Stimulated activated naive CD8-positive, alpha-beta T cell treated with anti-CD3 and anti-CD28 coated beads, Interleukin-15, Interleukin-2, amounts not matched to agents 100 ng/mL and 50 ng/mL, for 24 hours (primary cell): ENCODE data around the gene CYP27C1.

ENCODE experiments used
- H3K27ac Mint-ChIP-seq: one replicate; pipeline ENCODE4 v1.8.0; 2021; ENCODE audit warnings: mild to moderate bottlenecking, mixed read lengths
- H3K27me3 Mint-ChIP-seq: one replicate; pipeline ENCODE4 v1.8.0; 2021; ENCODE audit warnings: mixed read lengths
- H3K36me3 Mint-ChIP-seq: one replicate; pipeline ENCODE4 v1.8.0; 2021; ENCODE audit warnings: low read depth, mixed read lengths
- H3K4me1 Mint-ChIP-seq: one replicate; pipeline ENCODE4 v1.8.0; 2021; ENCODE audit warnings: low read depth, mixed read lengths
- H3K4me3 Mint-ChIP-seq: one replicate; pipeline ENCODE4 v1.8.0; 2021; ENCODE audit warnings: mild to moderate bottlenecking, mixed read lengths
- H3K9me3 Mint-ChIP-seq: one replicate; pipeline ENCODE4 v1.8.0; 2021; ENCODE audit warnings: mixed read lengths

Gene CYP27C1

DNA sequence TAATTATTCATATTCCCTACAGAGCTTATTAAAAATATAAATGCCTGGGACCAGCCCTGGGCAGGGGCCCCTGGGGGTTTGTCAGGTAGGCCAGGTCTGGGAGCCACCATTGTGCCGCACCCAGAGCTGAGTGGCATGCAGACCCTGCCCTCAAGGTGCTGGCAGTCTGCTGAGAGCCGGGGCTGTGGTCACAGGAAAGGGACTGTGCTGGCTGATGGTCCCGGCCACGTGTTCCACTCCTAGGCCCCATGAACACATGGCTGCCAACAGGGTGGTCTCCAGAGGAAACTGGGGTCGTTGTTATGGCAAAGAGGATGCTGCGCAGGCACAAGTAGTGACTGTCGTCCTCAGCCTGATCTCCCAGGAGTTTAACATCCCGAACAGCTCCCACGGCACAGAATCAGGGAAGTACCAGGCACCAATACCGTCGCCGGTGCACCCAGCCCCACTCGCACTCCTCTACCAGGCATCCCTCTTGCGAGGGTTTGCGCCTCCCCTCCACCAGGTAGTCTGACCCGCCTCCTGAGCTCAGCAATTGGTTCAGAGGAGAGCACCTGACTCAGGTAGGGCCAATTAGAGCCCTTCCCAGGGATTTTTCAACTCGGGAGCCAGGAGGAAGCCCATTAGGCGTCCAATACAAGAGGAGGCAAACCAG lies 73.9 kb downstream of the CYP27C1 start:
- H3K36me3 Mint-ChIP-seq: no peaks in the 10 kb centered on the region
- H3K27ac Mint-ChIP-seq: no peak overlapping the region
- H3K4me1 Mint-ChIP-seq: no peaks in the 10 kb centered on the region
- H3K27me3 Mint-ChIP-seq: no peaks in the 10 kb centered on the region
- H3K4me3 Mint-ChIP-seq: no peak overlapping the region
- H3K9me3 Mint-ChIP-seq: no peaks in the 10 kb centered on the region

DNA sequence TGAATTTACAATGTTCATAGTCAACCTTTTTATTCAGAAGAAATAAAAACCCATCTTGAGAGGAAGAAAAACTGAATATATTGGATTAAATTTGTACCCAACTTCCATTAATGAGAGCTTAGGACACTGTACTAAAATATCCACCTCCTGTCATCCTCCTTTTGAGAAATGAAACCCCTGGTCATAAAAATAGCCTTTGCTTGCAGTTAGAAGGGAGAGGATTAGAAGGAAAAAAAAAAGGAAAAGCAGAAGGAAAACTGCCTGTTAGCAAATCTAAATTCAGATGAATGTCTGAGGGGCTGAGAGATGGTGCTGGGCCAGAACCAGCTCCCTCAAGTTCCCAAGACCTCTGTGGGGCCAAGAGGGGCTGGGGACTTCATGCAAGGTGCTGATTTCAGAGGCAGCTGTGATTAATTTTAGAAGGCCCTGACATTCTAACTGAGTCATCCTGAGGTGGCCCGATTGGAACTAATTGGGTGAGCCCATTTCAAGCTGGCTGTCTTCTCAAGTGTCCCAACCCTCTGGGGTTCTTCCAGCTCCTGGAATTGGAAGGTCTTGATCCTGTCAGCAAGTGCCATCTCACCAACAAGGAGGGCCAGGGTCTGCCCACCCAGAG lies 74.7 kb downstream of the CYP27C1 start:
- no peaks in the 10 kb centered on the region for H3K4me1 Mint-ChIP-seq
- H3K27me3 Mint-ChIP-seq: no peaks in the 10 kb centered on the region
- H3K4me3 Mint-ChIP-seq: no peak overlapping the region
- no peak overlapping the region for H3K27ac Mint-ChIP-seq
- H3K36me3 Mint-ChIP-seq: no peaks in the 10 kb centered on the region
- no peaks in the 10 kb centered on the region for H3K9me3 Mint-ChIP-seq

- no peaks in the 10 kb centered on the region for H3K36me3 Mint-ChIP-seq
- no peak overlapping the region for H3K4me3 Mint-ChIP-seq
- H3K27ac Mint-ChIP-seq: no peak overlapping the region
- H3K27me3 Mint-ChIP-seq: no peaks in the 10 kb centered on the region
- no peaks in the 10 kb centered on the region for H3K9me3 Mint-ChIP-seq
- H3K4me1 Mint-ChIP-seq: peaks cover 5% of the 10 kb centered on the region
Observed at GRCh38 chr2:127143841-127144782, 76.0 kb downstream of the CYP27C1 start.

GRCh38 chr2:127142663-127143630 lies 77.2 kb downstream of the CYP27C1 start:
- H3K9me3 Mint-ChIP-seq: no peaks in the 10 kb centered on the region
- H3K4me1 Mint-ChIP-seq: peaks cover 5% of the 10 kb centered on the region

GRCh38 chr2:127140538-127140937 lies 79.6 kb downstream of the CYP27C1 start:
- Mint-ChIP-seq H3K4me1 (peaks cover 5% of the 10 kb centered on the region), H3K27ac (no peak overlapping the region), H3K9me3 (no peaks in the 10 kb centered on the region), H3K4me3 (no peak overlapping the region), H3K36me3 (no peaks in the 10 kb centered on the region), H3K27me3 (no peaks in the 10 kb centered on the region)

More at GRCh38 chr2:127142663-127143630, 77.2 kb downstream of the CYP27C1 start:
- Mint-ChIP-seq H3K4me3 (no peak overlapping the region), H3K27me3 (no peaks in the 10 kb centered on the region), H3K27ac (no peak overlapping the region), H3K36me3 (no peaks in the 10 kb centered on the region)

GRCh38 chr2:127139766-127140165 lies 80.3 kb downstream of the CYP27C1 start:
- H3K4me1 Mint-ChIP-seq: peaks cover 5% of the 10 kb centered on the region
- no peak overlapping the region for H3K27ac Mint-ChIP-seq
- H3K4me3 Mint-ChIP-seq: no peak overlapping the region
- H3K36me3 Mint-ChIP-seq: no peaks in the 10 kb centered on the region
- no peaks in the 10 kb centered on the region for H3K27me3 Mint-ChIP-seq
- no peaks in the 10 kb centered on the region for H3K9me3 Mint-ChIP-seq

GRCh38 chr2:127138281-127138680 lies 81.8 kb downstream of the CYP27C1 start:
- H3K36me3 Mint-ChIP-seq: no peaks in the 10 kb centered on the region
- H3K4me3 Mint-ChIP-seq: no peak overlapping the region
- H3K27ac Mint-ChIP-seq: no peak overlapping the region
- H3K9me3 Mint-ChIP-seq: no peaks in the 10 kb centered on the region
- H3K4me1 Mint-ChIP-seq: peaks cover 5% of the 10 kb centered on the region
- H3K27me3 Mint-ChIP-seq: no peaks in the 10 kb centered on the region

GRCh38 chr2:127137741-127138140 lies 82.4 kb downstream of the CYP27C1 start:
- Mint-ChIP-seq H3K4me1 (peaks cover 5% of the 10 kb centered on the region), H3K4me3 (no peak overlapping the region), H3K27me3 (no peaks in the 10 kb centered on the region), H3K9me3 (no peaks in the 10 kb centered on the region), H3K36me3 (no peaks in the 10 kb centered on the region), H3K27ac (no peak overlapping the region)

GRCh38 chr2:127137225-127137624 lies 82.9 kb downstream of the CYP27C1 start:
- H3K4me3 Mint-ChIP-seq: no peak overlapping the region
- H3K27me3 Mint-ChIP-seq: no peaks in the 10 kb centered on the region
- no peaks in the 10 kb centered on the region for H3K9me3 Mint-ChIP-seq
- peaks cover 5% of the 10 kb centered on the region for H3K4me1 Mint-ChIP-seq
- H3K27ac Mint-ChIP-seq: no peak overlapping the region
- H3K36me3 Mint-ChIP-seq: no peaks in the 10 kb centered on the region

DNA sequence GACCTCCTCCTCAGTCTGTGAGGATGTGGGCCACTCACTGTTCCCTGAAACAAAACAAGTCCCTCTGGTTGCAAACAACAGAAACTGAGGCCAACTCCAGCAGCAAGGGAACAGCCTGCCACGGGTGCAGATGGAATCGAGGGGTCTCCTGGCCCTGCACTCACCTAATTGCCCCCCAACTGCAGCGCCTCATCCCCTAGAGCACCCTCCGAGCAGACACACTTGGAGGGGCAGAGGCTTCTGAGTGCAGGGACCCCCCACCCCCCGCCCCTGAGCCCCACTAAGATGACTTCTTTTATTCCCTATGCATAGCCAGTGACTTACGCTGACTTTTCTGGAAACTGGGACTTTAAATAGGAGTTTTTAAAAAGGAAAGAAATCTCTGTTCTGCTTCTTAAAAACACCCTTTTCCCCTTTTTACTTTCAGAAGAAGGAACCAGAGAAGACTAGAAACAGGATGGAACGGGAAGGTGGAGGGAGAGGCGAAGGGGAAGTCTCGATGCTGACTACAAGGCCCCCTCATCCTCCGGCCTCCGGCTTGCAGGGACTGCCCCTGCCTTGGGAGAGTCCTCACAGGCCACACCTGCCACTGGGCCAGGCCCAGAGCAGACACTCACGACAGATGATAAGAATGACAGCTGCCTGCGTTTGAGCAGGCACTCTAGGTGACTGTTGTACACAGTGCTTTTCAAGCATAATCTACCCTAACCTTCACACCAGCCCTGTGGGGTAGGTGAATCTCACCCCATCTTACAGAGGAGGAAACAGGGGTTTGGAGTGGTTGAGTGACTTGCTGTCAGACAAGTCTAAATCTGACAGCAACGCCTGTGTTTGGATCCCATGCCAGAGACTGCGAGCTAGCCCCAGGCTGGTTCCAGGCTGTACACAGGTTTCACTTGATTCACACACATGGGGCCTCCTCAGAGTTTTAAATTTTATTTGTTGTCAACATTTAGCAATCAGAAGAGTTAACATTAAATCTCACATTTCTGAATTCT lies 85.0 kb downstream of the CYP27C1 start:
- no peaks in the 10 kb centered on the region for H3K27me3 Mint-ChIP-seq
- no peak overlapping the region for H3K4me3 Mint-ChIP-seq
- peaks cover 5% of the 10 kb centered on the region for H3K4me1 Mint-ChIP-seq
- no peaks in the 10 kb centered on the region for H3K9me3 Mint-ChIP-seq
- no peaks in the 10 kb centered on the region for H3K36me3 Mint-ChIP-seq
- no peak overlapping the region for H3K27ac Mint-ChIP-seq

GRCh38 chr2:127134235-127134634 lies 85.9 kb downstream of the CYP27C1 start:
- no peak overlapping the region for H3K27ac Mint-ChIP-seq
- H3K9me3 Mint-ChIP-seq: no peaks in the 10 kb centered on the region
- no peaks in the 10 kb centered on the region for H3K36me3 Mint-ChIP-seq
- no peaks in the 10 kb centered on the region for H3K4me1 Mint-ChIP-seq
- H3K27me3 Mint-ChIP-seq: no peaks in the 10 kb centered on the region
- no peak overlapping the region for H3K4me3 Mint-ChIP-seq
